ENCODE results near the gene PEX14.

The PEX14 gene

DNA sequence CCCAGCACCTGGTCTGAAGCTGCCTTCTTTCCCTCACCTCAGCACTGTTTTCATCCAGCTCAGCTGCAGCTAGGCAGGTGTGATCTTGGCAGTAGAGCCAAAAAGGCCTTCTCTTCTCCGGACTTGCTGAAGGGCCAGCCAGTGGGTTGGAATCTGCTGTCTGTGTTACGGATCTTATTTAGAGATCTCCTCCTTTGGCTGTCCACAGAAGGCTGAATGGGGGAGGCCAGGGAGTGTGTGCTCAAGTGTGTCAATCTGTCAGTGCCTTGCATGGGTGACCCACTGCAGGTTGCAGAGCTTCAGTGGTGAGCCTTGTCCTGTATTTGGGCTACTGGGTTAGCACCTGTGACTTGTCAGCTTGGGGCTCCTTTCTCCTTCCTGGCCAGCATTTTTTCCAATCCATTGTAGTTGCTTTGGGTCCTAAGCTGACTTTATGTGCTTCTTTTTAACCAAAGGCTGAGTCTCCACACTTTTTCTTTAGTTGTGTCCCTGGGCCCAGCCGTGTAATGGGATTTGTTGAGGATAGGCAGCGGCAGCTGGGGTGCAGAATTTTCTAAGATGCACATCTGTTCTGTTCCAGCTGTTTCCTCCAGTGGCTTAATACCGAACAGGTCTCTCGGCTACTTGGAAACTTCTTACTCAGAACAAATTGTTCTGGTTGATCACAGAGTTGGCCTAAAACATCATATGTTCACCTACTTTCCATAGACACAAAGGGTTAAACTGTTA, 126.8 kb downstream of the PEX14 start:
- DNase-seq = no peak

DNA sequence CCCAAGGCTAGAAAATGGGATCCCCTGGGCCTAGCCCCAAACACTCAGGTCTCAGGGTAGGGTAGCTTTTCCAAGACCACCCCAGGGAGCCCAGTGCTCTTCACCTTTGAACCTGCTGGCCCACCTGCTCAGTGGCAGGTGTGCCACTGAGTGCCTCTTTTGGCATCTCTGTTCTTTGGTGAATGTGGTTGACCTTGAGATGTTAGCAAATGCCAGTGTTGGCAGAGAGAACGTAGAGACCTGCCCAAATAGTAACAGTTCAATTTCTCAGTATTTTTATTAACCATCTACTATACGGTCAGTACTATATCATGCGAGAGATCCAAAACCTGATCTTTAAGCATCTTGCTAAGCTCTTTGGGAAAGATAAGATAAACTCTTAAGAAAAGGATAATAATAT, 128.2 kb downstream of the PEX14 start:
- DNase-seq = no peak

- no peak for DNase-seq
Measured at GRCh38 chr1:10604966-10605365, 130.2 kb downstream of the PEX14 start.

- no peak for DNase-seq
Measured at GRCh38 chr1:10606064-10606463, 131.3 kb downstream of the PEX14 start.

DNA sequence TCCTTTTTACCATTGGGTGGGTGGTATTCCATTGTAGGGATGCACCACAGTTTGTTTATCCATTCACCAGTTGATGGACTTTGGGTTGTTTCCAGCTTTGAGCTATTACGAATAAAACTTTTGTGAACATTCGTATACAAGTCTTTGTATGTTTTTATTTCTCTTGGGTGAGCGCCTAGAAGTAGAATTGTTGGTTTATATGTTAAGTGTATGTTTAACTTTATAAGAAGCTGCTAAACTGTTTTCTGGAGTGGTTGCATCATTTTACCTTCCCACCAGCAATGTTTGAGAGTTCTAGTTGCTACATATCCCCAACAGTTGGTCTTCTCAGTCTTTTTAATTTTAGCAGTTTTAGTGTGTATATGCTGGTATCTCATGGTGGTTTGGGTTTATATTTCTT, 132.5 kb downstream of the PEX14 start:
- no peak for DNase-seq

GRCh38 chr1:10608690-10609089, 133.9 kb downstream of the PEX14 start:
- DNase-seq = no peak

DNA sequence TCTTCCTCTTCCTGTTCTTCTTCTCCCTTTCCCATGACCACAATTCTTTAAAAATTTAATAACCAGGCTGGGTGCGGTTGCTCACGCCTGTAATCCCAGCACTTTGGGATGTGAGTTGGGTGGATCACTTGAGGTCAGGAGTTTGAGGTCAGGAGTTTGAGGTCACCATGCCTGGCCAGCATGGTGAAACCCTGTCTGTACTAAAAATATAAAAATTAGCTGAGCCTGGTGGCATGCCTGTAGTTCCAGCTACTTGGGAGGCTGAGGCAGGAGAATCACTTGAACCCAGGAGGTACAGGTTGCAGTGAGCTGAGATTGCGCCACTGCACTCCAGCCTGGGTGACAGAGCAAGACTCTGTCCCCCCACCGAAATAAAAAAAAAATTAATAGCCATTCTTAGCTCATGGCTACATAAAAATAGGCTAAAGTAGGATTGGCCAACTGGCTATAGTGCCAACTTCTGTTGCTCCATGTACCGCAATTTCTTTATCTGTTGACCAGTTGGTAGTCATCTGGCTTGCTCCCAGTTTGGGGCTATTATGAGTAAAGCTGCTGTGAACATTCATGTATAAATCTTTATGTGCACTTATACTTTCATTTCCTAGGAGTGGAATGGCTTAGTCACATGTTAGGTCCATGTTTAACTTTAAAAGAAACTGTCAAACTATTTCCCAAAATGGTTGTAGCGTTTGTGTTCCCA, 136.3 kb downstream of the PEX14 start:
- no peak for DNase-seq

- no peak for DNase-seq
Measured at GRCh38 chr1:10612436-10613160, 137.8 kb downstream of the PEX14 start.

- DNase-seq = no peak
Measured at GRCh38 chr1:10613340-10613739, 138.6 kb downstream of the PEX14 start.

- DNase-seq = no peak
Measured at GRCh38 chr1:10613861-10614260, 139.1 kb downstream of the PEX14 start.

- DNase-seq = no peak
Measured at GRCh38 chr1:10614377-10615225, 139.9 kb downstream of the PEX14 start.

DNA sequence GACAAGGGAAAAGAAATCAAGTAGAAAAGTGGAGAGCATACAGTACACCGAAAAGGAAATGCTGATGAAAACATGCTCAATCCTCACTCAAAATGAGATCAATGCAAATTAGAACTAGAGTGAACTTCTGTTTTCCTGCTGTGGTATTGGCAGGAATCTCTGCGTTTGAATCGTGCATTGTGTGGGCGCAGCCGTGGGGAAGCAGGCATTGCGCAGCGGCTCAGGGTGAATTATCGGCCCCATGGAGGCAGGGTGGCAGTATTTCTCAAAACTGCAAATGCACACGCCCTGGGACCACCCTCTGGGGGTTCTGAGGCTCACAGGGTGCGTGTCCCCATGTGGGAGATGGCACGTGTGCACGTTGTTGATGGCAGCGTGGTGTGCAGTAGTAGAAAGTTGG, 140.6 kb downstream of the PEX14 start:
- no peak for DNase-seq

DNA sequence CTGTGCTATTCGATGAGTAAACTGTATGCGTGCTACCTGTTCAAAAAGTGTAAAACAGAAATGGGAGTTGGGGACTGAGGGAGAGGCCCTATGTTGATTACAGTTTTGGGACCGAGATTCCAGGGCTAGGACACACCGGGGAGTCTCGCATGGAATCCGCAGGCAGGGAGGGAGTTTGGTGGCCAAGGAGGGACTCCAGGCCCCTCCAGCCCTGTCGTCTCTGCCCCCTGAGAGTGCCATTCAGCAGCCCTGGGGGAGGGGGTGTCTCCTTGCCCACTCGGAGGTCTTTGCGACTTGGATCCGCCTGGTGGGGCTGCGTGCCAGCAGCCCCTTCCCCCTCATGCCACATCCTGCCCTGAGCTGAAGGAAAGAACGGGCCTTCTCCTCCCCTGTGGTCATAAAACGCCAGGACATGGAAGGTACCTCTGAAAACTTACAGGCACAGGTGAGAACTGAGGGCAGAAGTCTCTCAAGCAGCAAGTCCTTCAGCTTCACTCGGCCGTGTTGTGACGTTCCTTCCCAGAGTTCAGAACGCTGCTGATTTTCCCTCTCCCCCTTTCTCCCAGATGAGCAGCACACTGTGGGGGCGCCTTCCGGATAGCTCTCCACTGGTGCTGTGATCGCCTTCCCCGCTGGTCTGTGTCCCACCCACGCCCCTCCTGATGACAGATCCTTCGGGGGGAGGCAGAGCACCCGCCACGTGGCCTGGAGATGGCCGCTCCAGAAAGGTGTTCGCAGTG, 141.4 kb downstream of the PEX14 start:
- DNase-seq = no peak

GRCh38 chr1:10616696-10617095, 141.9 kb downstream of the PEX14 start:
- no peak for DNase-seq

DNA sequence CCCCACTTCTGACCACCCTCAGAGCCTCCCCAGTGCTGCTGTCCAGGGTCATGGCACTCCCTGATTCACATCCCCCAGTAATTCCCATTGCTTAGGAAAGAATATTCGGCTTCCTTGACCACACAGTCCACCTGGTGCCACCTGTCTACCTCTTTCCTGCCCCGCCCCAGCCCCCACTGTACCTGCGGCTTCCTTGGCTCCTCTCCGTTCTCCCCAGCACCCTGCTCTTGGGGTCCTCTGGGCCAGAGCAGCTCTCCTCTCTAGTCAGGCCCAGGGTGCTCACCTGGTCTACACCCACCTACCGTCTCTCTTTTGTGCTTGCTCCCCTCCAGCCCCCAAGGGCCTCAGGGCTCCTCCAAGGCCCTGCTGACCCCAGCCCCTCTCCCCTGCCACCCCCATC, 142.6 kb downstream of the PEX14 start:
- no peak for DNase-seq

- DNase-seq = no peak
Measured at GRCh38 chr1:10617931-10618885, 143.5 kb downstream of the PEX14 start.

DNA sequence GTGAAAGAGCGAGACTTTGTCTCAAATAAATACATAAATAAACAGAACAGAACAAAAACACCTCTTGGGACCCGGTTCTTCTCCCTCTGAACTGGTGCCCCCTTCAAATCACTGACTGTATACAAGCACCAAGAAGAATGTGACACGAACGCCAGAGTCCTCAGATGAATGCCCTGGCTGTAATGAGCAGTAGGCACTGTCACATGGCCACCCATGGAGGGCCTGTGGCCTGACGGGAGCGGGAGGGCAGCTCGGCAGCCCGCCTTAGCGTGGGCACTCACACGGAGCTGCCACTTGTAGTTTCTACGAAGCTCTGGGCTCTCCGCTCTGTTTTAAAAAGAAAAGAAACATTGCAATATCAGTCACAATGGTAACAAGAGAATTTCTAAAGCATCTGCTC, 146.0 kb downstream of the PEX14 start:
- DNase-seq = no peak

DNA sequence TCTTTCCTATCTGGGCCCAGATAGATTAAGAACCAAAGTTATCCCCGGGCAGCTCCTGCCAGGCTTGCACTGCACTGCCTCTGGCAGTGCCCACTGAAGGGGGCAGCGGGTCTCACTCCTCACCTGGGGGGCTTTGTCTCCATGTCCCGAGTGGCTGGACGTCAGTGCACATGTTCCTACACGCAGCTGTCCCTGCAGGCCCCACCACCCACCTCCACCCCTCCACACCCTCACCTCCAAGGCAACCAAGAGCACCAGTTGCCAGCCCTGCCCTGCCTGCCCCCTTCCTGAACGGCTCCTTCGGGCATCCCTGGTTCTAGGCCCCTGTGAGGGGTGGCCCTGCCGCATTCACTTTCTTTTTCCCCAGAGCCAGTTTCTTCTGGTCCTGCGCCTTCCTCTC, 147.2 kb downstream of the PEX14 start:
- no peak for DNase-seq

DNA sequence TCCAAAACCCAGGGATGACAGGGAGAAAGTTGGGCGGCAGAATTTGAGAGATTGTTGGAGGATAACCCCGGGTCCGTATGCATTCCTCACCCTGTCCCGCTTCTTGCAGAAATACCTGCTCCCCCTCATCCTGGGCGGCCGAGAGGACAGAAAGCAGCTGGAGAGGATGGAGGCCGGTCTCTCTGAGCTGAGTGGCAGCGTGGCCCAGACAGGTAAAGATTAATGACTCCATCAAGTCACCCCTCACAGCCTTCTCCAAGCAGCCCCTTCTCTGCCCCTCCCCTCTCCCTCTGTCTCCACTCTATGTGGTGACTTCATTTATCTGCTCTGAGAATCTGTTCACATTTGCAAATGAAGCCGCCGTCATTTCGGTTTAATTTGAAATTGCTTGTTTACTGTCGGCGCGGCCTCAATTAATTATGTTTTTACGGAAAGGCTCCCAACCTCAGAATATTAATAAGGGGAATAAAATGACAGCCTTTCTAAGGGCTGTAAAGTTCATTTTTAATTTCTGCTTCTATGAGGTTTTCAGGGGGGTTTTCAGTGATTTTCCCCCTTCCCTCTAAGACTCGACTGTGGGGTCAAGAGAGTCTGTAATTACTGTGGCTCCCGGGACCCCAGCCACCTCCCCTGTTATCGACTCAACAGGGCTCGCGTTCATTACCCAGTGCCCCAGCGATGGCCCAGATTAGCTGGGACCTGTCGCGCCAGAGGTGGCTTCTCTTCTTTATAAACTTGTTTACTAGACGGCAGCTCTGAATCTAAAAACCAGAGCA, 148.3 kb downstream of the PEX14 start:
- DNase-seq = no peak

DNA sequence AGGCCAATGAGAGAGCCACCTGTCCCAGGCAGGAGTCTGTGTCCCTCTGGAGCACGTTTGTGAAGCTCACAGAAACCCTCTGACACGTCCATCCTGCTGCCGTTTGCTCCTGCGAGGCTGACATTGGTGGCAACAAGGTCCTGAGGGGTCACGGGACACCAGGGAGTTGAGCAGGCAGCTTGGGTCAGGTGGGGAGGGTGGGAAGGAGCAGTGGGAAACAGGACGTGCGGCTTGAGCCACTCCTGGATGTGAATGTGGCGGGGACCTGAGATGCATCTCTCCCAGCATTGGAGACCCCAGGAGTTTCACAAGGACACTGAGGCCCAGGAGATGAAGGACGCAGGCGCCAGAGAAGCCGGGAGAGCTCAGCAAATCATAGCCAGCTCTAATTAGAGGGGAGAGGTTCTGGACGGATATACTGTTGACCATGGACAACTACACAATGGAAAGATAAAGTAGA, 149.0 kb downstream of the PEX14 start:
- no peak for DNase-seq

All from NCI-H1048 (cell line).